Activated T-cell treated with anti-CD3 and anti-CD28 coated beads, Interleukin-2, amount 50 U/mL, for 72 hours (primary cell): ENCODE measurements around the gene TSC1. TPM values are rescaled to one million over a fixed set of nuclear protein-coding genes. Genes with fewer than 3 reads are reported as not detected.

Experiments
- ATAC-seq, 2 donors: fragments of 150-1000 bp; cut with Tn5 transposase; replicated peaks in 1 of 2; 2 replicates each; pipeline ENCODE4 v1.10.0; 2021; ENCODE audit warnings: moderate library complexity in 2 of 2, mild to moderate bottlenecking in 1 of 2
- DNase-seq, 2 donors: peaks; one replicate each; pipeline ENCODE4 v3.0.0; 2021 to 2022; ENCODE audit warnings: mixed read lengths in 1 of 2
- H3K27ac Mint-ChIP-seq: one replicate; pipeline ENCODE4 v1.8.0; 2022; ENCODE audit warnings: mild to moderate bottlenecking, moderate library complexity, mixed read lengths
- H3K27me3 Mint-ChIP-seq: one replicate; pipeline ENCODE4 v1.8.0; 2022; ENCODE audit warnings: low read depth, mixed read lengths
- H3K36me3 Mint-ChIP-seq, 2 donors: one replicate each; pipeline ENCODE4 v1.8.0; 2022; ENCODE audit warnings: mixed read lengths in 2 of 2, mild to moderate bottlenecking in 1 of 2; ENCODE audit not compliant: insufficient read depth in 2 of 2
- H3K4me1 Mint-ChIP-seq: one replicate; pipeline ENCODE4 v1.8.0; 2022; ENCODE audit warnings: low read depth, mixed read lengths
- H3K4me3 Mint-ChIP-seq, 2 donors: one replicate each; pipeline ENCODE4 v1.8.0; 2022; ENCODE audit warnings: mild to moderate bottlenecking in 2 of 2, mixed read lengths in 2 of 2, moderate library complexity in 2 of 2
- H3K9me3 Mint-ChIP-seq, 2 donors: one replicate each; pipeline ENCODE4 v1.8.0; 2022; ENCODE audit warnings: mixed read lengths in 2 of 2
- total RNA-seq, 2 donors: library from RNA; stranded (reverse); gene quantifications; one replicate each; pipeline ENCODE4 v1.2.3, GENCODE V29; 2022

Gene TSC1
- total RNA-seq, 2 donors from 2014 or later = 28.8 to 30.2 TPM

- ATAC-seq = no peak
- H3K27ac Mint-ChIP-seq = no peak overlapping the region
Measured at GRCh38 chr9:132875159-132875558, 69.3 kb downstream of the TSC1 start.

GRCh38 chr9:132873403-132873802 is 71.0 kb downstream of the TSC1 start:
- peaks cover 7% of the 10 kb centered on the region for H3K4me1 Mint-ChIP-seq
- DNase-seq = no peak

More at GRCh38 chr9:132875159-132875558, 69.3 kb downstream of the TSC1 start:
- H3K27me3 Mint-ChIP-seq = peaks cover 6% of the 10 kb centered on the region
- H3K9me3 Mint-ChIP-seq = no peaks in the 10 kb centered on the region
- peaks cover 22% of the 10 kb centered on the region for H3K4me1 Mint-ChIP-seq
- H3K4me3 Mint-ChIP-seq = no peak overlapping the region
- DNase-seq = no peak
- H3K36me3 Mint-ChIP-seq = no peaks in the 10 kb centered on the region

DNA sequence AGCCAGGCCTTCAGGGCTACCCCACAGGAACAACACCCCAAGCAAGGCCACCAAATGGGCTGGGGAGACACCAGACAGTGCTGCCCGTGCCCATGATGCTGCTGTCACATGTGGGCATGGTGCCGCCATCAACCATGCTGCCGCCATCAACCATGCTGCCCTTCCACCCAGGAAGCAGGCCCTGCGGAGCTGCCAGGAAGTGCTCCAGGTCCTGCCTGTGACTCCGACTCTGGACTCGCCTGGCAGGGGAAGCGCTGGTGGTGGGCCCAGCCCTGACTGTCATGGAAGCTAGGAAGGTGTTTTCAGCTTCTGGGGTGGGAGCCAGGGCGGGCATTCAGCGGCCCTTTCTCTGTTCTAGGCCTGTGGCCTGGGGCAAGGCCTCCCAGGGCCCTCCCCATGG is 75.2 kb downstream of the TSC1 start:
- no peaks in the 10 kb centered on the region for H3K27me3 Mint-ChIP-seq
- DNase-seq = no peak
- H3K4me1 Mint-ChIP-seq = peaks cover 11% of the 10 kb centered on the region
- ATAC-seq = no peak
- no peak overlapping the region for H3K4me3 Mint-ChIP-seq
- H3K27ac Mint-ChIP-seq = no peak overlapping the region
- H3K9me3 Mint-ChIP-seq = no peaks in the 10 kb centered on the region
- H3K36me3 Mint-ChIP-seq = no peaks in the 10 kb centered on the region

More at GRCh38 chr9:132873403-132873802, 71.0 kb downstream of the TSC1 start:
- Mint-ChIP-seq H3K4me3 (peak overlapping the region; percentile 45 to 48), H3K9me3 (no peaks in the 10 kb centered on the region), H3K27ac (peak overlapping the region; percentile 41), H3K36me3 (no peaks in the 10 kb centered on the region), H3K27me3 (peaks cover 6% of the 10 kb centered on the region)
- ATAC-seq = peak; percentile 27 to 59

GRCh38 chr9:132866898-132867297 is 77.5 kb downstream of the TSC1 start:
- Mint-ChIP-seq H3K4me1 (peaks cover 16% of the 10 kb centered on the region), H3K27ac (no peak overlapping the region), H3K27me3 (no peaks in the 10 kb centered on the region), H3K9me3 (no peaks in the 10 kb centered on the region), H3K36me3 (no peaks in the 10 kb centered on the region), H3K4me3 (no peak overlapping the region)
- no peak for ATAC-seq
- no peak for DNase-seq

- H3K27ac Mint-ChIP-seq = no peak overlapping the region
- no peaks in the 10 kb centered on the region for H3K27me3 Mint-ChIP-seq
- no peak overlapping the region for H3K4me3 Mint-ChIP-seq
- H3K4me1 Mint-ChIP-seq = peaks cover 16% of the 10 kb centered on the region
- no peaks in the 10 kb centered on the region for H3K9me3 Mint-ChIP-seq
- H3K36me3 Mint-ChIP-seq = no peaks in the 10 kb centered on the region
- DNase-seq (no peak), ATAC-seq (no peak)
Measured at GRCh38 chr9:132864691-132865090, 79.7 kb downstream of the TSC1 start.

- Mint-ChIP-seq H3K36me3 (no peaks in the 10 kb centered on the region), H3K27me3 (no peaks in the 10 kb centered on the region), H3K4me1 (peaks cover 16% of the 10 kb centered on the region), H3K4me3 (no peak overlapping the region), H3K9me3 (no peaks in the 10 kb centered on the region), H3K27ac (no peak overlapping the region)
- ATAC-seq (peak; percentile 60 to 67), DNase-seq (no peak)
Measured at GRCh38 chr9:132864277-132864676, 80.1 kb downstream of the TSC1 start.

DNA sequence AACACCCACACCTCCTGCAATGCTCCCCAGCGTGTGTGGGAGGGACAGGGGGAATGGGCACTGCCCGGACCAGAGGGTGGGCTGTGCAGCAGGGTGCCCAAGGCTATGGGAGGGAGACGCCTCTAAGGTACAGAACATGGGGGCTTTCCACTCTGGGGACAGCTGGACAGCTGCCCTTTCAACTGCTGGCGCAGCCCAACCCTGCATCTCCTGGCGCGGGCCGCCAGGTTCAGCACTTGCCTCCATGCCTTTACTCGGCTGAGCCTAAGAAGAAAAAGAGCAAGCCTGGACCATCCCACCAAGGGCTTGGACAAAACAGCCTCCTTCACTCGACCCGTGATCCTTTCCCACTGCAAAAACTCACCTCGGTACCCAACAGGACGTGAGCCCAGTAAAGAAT is 81.3 kb downstream of the TSC1 start:
- ATAC-seq (no peak), DNase-seq (no peak)
- Mint-ChIP-seq H3K27ac (no peak overlapping the region), H3K4me1 (peaks cover 16% of the 10 kb centered on the region), H3K4me3 (no peak overlapping the region), H3K27me3 (no peaks in the 10 kb centered on the region), H3K9me3 (no peaks in the 10 kb centered on the region), H3K36me3 (no peaks in the 10 kb centered on the region)

DNA sequence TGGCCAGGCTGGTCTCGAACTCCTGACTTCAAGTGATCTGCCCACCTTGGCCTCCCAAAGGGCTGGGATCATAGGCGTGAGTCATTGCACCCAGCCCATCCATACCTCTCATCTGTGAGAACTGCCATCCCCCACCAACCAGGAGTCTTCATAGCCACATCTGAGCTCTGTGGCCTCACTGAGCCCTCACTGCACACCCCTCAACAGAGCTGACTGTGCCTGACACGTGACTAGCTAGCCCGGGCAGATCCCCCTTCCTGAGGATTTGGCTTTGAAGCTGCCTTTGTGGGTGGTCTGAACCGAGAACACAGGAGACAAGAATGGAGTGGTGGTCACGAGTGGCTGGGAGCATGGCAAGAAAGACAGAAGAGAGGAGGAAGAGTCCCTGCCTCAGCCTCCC is 81.9 kb downstream of the TSC1 start:
- Mint-ChIP-seq H3K27ac (no peak overlapping the region), H3K4me1 (peaks cover 16% of the 10 kb centered on the region), H3K27me3 (no peaks in the 10 kb centered on the region), H3K4me3 (no peak overlapping the region), H3K9me3 (no peaks in the 10 kb centered on the region), H3K36me3 (no peaks in the 10 kb centered on the region)
- peak in 1 of 2 donors; percentile 26 for DNase-seq
- peak; percentile 52 to 76 for ATAC-seq

GRCh38 chr9:132861666-132862065 is 82.8 kb downstream of the TSC1 start:
- Mint-ChIP-seq H3K4me3 (no peak overlapping the region), H3K27me3 (no peaks in the 10 kb centered on the region), H3K36me3 (no peaks in the 10 kb centered on the region), H3K4me1 (peaks cover 16% of the 10 kb centered on the region), H3K9me3 (no peaks in the 10 kb centered on the region), H3K27ac (no peak overlapping the region)
- ATAC-seq (no peak), DNase-seq (no peak)

DNA sequence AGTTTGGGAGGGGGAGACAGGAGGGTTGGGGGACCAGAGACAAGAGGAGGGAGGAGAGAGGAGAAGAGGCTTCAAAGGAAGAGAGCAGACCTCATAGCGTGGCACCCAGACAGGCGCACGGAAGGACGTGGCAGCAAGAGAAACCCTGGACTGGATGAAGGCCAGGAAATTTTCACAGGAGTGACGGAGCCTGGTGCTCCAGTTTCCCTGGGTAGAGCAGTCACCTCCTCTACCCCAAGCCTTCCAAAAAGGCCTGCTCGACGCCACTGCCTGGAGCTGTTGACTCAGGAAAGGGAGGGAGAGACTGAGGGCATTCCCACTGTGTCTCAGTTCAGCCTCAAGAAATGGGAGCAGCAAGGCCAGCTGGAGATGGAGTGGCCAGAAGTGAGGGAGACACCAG is 85.7 kb downstream of the TSC1 start:
- DNase-seq (no peak), ATAC-seq (no peak)
- H3K36me3 Mint-ChIP-seq = no peaks in the 10 kb centered on the region
- H3K27me3 Mint-ChIP-seq = no peaks in the 10 kb centered on the region
- no peak overlapping the region for H3K4me3 Mint-ChIP-seq
- peaks cover 16% of the 10 kb centered on the region for H3K4me1 Mint-ChIP-seq
- H3K27ac Mint-ChIP-seq = no peak overlapping the region
- no peaks in the 10 kb centered on the region for H3K9me3 Mint-ChIP-seq

DNA sequence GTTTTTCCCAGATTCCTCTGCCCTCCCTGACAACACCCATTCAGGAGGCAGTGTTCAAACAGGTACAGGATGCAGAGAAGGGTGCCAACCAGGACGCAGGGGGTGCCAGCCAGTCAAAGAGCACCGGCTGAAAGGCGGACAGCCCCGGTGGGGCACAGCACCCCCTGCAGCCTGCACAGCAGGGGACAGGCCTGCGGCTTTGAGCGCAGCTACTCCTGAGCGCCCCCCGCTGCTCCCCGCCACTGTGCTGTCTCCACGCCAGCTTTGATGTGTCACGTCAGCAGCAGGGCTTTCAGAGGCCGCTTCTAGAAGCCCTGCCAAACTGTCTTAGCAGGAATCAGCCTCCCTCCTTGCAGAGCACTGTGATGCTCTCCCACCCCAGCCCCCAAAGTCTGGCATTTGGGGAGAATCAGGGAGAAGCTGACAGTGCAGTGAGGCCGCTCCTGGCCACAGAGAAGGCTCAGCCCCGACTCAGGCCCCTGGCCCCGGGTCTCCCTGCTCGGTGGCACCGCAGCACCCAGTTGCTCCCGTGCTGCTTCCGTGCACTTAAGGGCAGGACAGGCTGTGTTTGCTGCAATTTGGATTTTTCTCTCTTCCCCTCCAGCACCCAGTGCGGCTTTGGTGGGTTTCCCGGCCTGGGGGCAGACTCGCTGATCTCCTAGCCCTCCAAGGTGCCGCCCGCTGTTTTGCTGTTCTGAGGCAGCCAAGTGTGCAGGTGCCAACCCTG is 86.6 kb downstream of the TSC1 start:
- Mint-ChIP-seq H3K27me3 (no peaks in the 10 kb centered on the region), H3K4me1 (peaks cover 15% of the 10 kb centered on the region), H3K27ac (no peak overlapping the region), H3K9me3 (no peaks in the 10 kb centered on the region), H3K4me3 (no peak overlapping the region), H3K36me3 (no peaks in the 10 kb centered on the region)
- no peak for DNase-seq
- no peak for ATAC-seq

DNA sequence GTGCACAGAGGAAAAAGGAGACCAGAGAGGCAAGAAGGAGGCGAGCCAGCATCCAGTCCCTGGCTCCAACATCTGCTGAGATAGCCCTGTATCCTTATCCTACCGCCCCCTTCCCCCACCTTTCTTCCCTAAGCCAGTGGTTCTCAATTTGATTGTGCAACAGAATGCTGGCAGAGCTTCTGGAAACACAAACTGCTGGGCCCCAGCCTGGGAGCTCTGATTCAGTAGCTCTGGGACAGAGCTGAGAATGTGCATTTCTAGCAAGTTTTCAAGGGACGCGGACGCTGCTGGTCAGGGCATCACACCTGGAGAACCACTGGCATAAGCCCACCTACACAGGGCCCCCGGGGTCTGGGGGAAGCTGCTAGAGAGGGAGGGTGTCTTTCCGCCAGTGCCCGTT is 87.4 kb downstream of the TSC1 start:
- no peaks in the 10 kb centered on the region for H3K27me3 Mint-ChIP-seq
- DNase-seq (no peak), ATAC-seq (no peak)
- no peak overlapping the region for H3K27ac Mint-ChIP-seq
- no peaks in the 10 kb centered on the region for H3K36me3 Mint-ChIP-seq
- H3K4me1 Mint-ChIP-seq = peaks cover 9% of the 10 kb centered on the region
- no peaks in the 10 kb centered on the region for H3K9me3 Mint-ChIP-seq
- no peak overlapping the region for H3K4me3 Mint-ChIP-seq

GRCh38 chr9:132855904-132856303 is 88.5 kb downstream of the TSC1 start:
- no peaks in the 10 kb centered on the region for H3K9me3 Mint-ChIP-seq
- H3K27me3 Mint-ChIP-seq = no peaks in the 10 kb centered on the region
- H3K4me1 Mint-ChIP-seq = peaks cover 16% of the 10 kb centered on the region
- H3K4me3 Mint-ChIP-seq = no peak overlapping the region
- ATAC-seq (no peak), DNase-seq (no peak)
- no peak overlapping the region for H3K27ac Mint-ChIP-seq
- no peaks in the 10 kb centered on the region for H3K36me3 Mint-ChIP-seq

- ATAC-seq (no peak), DNase-seq (no peak)
- no peak overlapping the region for H3K4me3 Mint-ChIP-seq
- H3K27ac Mint-ChIP-seq = no peak overlapping the region
- no peaks in the 10 kb centered on the region for H3K36me3 Mint-ChIP-seq
- H3K9me3 Mint-ChIP-seq = no peaks in the 10 kb centered on the region
- no peaks in the 10 kb centered on the region for H3K27me3 Mint-ChIP-seq
- peaks cover 24% of the 10 kb centered on the region for H3K4me1 Mint-ChIP-seq
Measured at GRCh38 chr9:132854832-132855231, 89.6 kb downstream of the TSC1 start.
